Measurements from ENCODE around the gene IGF2BP3.
"Not testable (repeated sequence)": the region's sequence is repeated elsewhere in the genome, so short reads cannot be mapped to it uniquely, and the experiment has no call there.

DNA sequence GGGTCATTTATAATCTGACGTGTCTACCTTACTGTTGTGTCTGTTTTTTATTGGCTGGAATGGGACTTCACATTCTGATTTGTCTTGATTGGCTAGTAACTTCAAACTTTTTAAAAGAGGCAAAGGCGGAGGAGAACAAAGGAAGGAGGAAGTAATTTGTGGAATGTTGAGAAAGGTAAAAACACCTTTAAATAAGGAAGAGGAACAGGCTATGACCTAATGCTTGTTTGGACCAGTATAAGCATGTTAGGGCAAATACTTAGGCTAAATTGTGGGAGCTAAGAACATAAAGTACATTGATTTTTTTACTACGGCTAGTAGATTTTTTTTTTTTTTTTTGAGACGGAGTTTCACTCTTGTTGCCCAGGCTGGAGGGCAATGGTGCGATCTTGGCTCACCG, 43.5 kb upstream of the IGF2BP3 start:
- not testable (repeated sequence) for TF ChIP-seq POLR2A (IDR thresholded peaks at IDR 0.05; ENCODE audit: low read depth, low read length); SMARCA5 (IDR thresholded peaks at IDR 0.05); EP300 (IDR thresholded peaks at IDR 0.05; ENCODE audit: borderline replicate concordance in 1 of 2, control insufficient read depth in 1 of 2, low read depth in 2 of 2, low read length in 2 of 2); ZNF274 (IDR thresholded peaks at IDR 0.05; ENCODE audit: insufficient read depth, insufficient read length); SIN3A (IDR thresholded peaks at IDR 0.05; ENCODE audit: low read depth, low read length); RELA (IDR thresholded peaks at IDR 0.05; ENCODE audit: borderline replicate concordance, partially characterized antibody); ETV6 (conservative IDR thresholded peaks at IDR 0.05 in 1 of 2, IDR thresholded peaks at IDR 0.05 in 1 of 2; ENCODE audit: borderline replicate concordance in 1 of 2, low read depth in 1 of 2); ZSCAN29 (IDR thresholded peaks at IDR 0.05); RAD21 (IDR thresholded peaks at IDR 0.05; ENCODE audit: insufficient read depth, low read depth, low read length); NRF1 (conservative IDR thresholded peaks at IDR 0.05; ENCODE audit: low read depth, low read length); SMC3 (IDR thresholded peaks at IDR 0.05; ENCODE audit: borderline replicate concordance, low read length); POLR2AphosphoS5 (IDR thresholded peaks at IDR 0.05; ENCODE audit: low read length); GABPA (IDR thresholded peaks at IDR 0.05; ENCODE audit: low read depth)
- TF ChIP-seq, protein P1, sequence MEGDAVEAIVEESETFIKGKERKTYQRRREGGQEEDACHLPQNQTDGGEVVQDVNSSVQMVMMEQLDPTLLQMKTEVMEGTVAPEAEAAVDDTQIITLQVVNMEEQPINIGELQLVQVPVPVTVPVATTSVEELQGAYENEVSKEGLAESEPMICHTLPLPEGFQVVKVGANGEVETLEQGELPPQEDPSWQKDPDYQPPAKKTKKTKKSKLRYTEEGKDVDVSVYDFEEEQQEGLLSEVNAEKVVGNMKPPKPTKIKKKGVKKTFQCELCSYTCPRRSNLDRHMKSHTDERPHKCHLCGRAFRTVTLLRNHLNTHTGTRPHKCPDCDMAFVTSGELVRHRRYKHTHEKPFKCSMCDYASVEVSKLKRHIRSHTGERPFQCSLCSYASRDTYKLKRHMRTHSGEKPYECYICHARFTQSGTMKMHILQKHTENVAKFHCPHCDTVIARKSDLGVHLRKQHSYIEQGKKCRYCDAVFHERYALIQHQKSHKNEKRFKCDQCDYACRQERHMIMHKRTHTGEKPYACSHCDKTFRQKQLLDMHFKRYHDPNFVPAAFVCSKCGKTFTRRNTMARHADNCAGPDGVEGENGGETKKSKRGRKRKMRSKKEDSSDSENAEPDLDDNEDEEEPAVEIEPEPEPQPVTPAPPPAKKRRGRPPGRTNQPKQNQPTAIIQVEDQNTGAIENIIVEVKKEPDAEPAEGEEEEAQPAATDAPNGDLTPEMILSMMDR (IDR thresholded peaks at IDR 0.05 in 2 of 3, conservative IDR thresholded peaks at IDR 0.05 in 1 of 3; ENCODE audit: control insufficient read depth in 2 of 3, extremely low read depth in 1 of 3, insufficient read depth in 1 of 3, low read depth in 3 of 3, low read length in 3 of 3), result not testable (repeated sequence)

Data from GM12878 (cell line).